Muscle of back (tissue), 13 donors: Measurements from ENCODE around the gene SCN3B. TPM values are rescaled to one million over a fixed set of nuclear protein-coding genes. Genes with fewer than 3 reads are reported as not detected.

Experiments
- DNase-seq, 3 donors: peaks; one replicate each; pipeline versions ENCODE4 v3.0.0 to v3.0.0-alpha.2; 2013
- long read RNA-seq, 9 donors: transcript quantifications; one replicate each; lab custom pipeline, GENCODE V29; 2026
- polyA plus RNA-seq, 10 donors: library from polyadenylated mRNA; unstranded; fragments of 120-200 nt; gene quantifications; one replicate each; pipeline ENCODE4 v1.2.1, GENCODE V29; 2013; ENCODE audit not compliant: insufficient read length in 10 of 10

The SCN3B gene
- 10 to 100 TPM; 12.8 to 67.0 (median 36.4) TPM for polyA plus RNA-seq
- long read RNA-seq, donor 1, full-length matches to known transcripts: 7 of 7 reads
- long read RNA-seq, donor 1, partial matches to known transcripts: 0 of 7 reads
- long read RNA-seq, donor 1, other reads (novel, unspliced or antisense): 0 of 7 reads
- long read RNA-seq, donor 2, full-length matches to known transcripts: 4 of 4 reads
- long read RNA-seq, donor 2, partial matches to known transcripts: 0 of 4 reads
- long read RNA-seq, donor 2, other reads (novel, unspliced or antisense): 0 of 4 reads
- long read RNA-seq, donor 3: 0 reads
- long read RNA-seq, donor 4, full-length matches to known transcripts: 7 of 7 reads
- long read RNA-seq, donor 4, partial matches to known transcripts: 0 of 7 reads
- long read RNA-seq, donor 4, other reads (novel, unspliced or antisense): 0 of 7 reads
- long read RNA-seq, donor 5, full-length matches to known transcripts: 5 of 5 reads
- long read RNA-seq, donor 5, partial matches to known transcripts: 0 of 5 reads
- long read RNA-seq, donor 5, other reads (novel, unspliced or antisense): 0 of 5 reads
- long read RNA-seq, donor 6, full-length matches to known transcripts: 8 of 8 reads
- long read RNA-seq, donor 6, partial matches to known transcripts: 0 of 8 reads
- long read RNA-seq, donor 6, other reads (novel, unspliced or antisense): 0 of 8 reads
- long read RNA-seq, donor 7: 0 reads
- long read RNA-seq, donor 8, partial matches to known transcripts: 7 of 7 reads
- long read RNA-seq, donor 8, other reads (novel, unspliced or antisense): 0 of 7 reads
- long read RNA-seq, donor 9, full-length matches to known transcripts: 1 of 9 reads
- long read RNA-seq, donor 9, partial matches to known transcripts: 8 of 9 reads
- long read RNA-seq, donor 9, other reads (novel, unspliced or antisense): 0 of 9 reads

GRCh38 chr11:123654566-123655081 lies at the start of gene SCN3B:
Gene SCN3B, minus strand, starts transcription at chr11:123654624. Its CDS starts 823 bp downstream, at chr11:123653801.
- DNase-seq: peak; percentile 67 to 89 (median 78)

GRCh38 chr11:123702696-123703095 lies 48.3 kb upstream of the SCN3B start:
- DNase-seq: no peak

GRCh38 chr11:123702139-123702538 lies 47.7 kb upstream of the SCN3B start:
- peak in 2 of 3 donors; percentile 11 to 38 for DNase-seq

GRCh38 chr11:123700772-123701171 lies 46.3 kb upstream of the SCN3B start:
- DNase-seq: no peak

- DNase-seq: no peak
Measured at GRCh38 chr11:123698546-123699127, 44.2 kb upstream of the SCN3B start.

GRCh38 chr11:123696183-123696582 lies 41.8 kb upstream of the SCN3B start:
- DNase-seq: no peak

- DNase-seq: no peak
Measured at GRCh38 chr11:123695231-123695630, 40.8 kb upstream of the SCN3B start.

GRCh38 chr11:123694551-123694950 lies 40.1 kb upstream of the SCN3B start:
- DNase-seq: no peak

GRCh38 chr11:123692961-123693360 lies 38.5 kb upstream of the SCN3B start:
- no peak for DNase-seq

GRCh38 chr11:123690485-123690884 lies 36.1 kb upstream of the SCN3B start:
- DNase-seq: no peak

- DNase-seq: no peak
Measured at GRCh38 chr11:123684601-123685000, 30.2 kb upstream of the SCN3B start.

- no peak for DNase-seq
Measured at GRCh38 chr11:123683428-123684170, 29.2 kb upstream of the SCN3B start.

- DNase-seq: no peak
Measured at GRCh38 chr11:123682696-123683410, 28.4 kb upstream of the SCN3B start.

- DNase-seq: no peak
Measured at GRCh38 chr11:123681030-123681429, 26.6 kb upstream of the SCN3B start.

GRCh38 chr11:123678246-123678645 lies 23.8 kb upstream of the SCN3B start:
- DNase-seq: no peak

- DNase-seq: no peak
Measured at GRCh38 chr11:123677510-123677909, 23.1 kb upstream of the SCN3B start.

- no peak for DNase-seq
Measured at GRCh38 chr11:123674297-123674696, 19.9 kb upstream of the SCN3B start.

- no peak for DNase-seq
Measured at GRCh38 chr11:123672568-123672967, 18.1 kb upstream of the SCN3B start.

GRCh38 chr11:123671534-123671933 lies 17.1 kb upstream of the SCN3B start:
- DNase-seq: no peak

GRCh38 chr11:123670081-123670480 lies 15.7 kb upstream of the SCN3B start:
- no peak for DNase-seq

GRCh38 chr11:123665306-123665705 lies 10.9 kb upstream of the SCN3B start:
- DNase-seq: no peak
